Gastrocnemius medialis (tissue), 4 donors: ENCODE data around the gene AP4E1. TPM values are rescaled to one million over a fixed set of nuclear protein-coding genes. Genes with fewer than 3 reads are reported as not detected.

Experiments used
- ATAC-seq, 2 donors: fragments of 150-250 bp; one replicate each; pipeline ENCODE4 v1.9.1; 2016
- DNase-seq, 2 donors: peaks; one replicate each; pipeline ENCODE4 v3.0.0-alpha.2; 2019
- H3K27ac ChIP-seq, 4 donors: fragments of 200-600 bp; sonication (generic); 1 replicate in 1 of 4; 2 replicates in 3 of 4; pipeline ENCODE4 v1.5.1; 2016 to 2018; ENCODE audit warnings: mild to moderate bottlenecking in 2 of 4, moderate library complexity in 1 of 4
- H3K27me3 ChIP-seq, 3 donors: fragments of 200-600 bp; sonication (generic) in 2 of 3; 1 replicate in 1 of 3; 2 replicates in 2 of 3; pipeline versions ENCODE4 v1.5.1 to v1.6.0; 2016 to 2019; ENCODE audit warnings: mild to moderate bottlenecking in 1 of 3, moderate library complexity in 1 of 3
- H3K36me3 ChIP-seq, 2 donors: fragments of 200-600 bp; sonication (generic) in 1 of 2; one replicate each; pipeline ENCODE4 v1.5.1; 2017 to 2018
- H3K4me1 ChIP-seq, 2 donors: fragments of 200-600 bp; sonication (generic) in 1 of 2; one replicate each; pipeline ENCODE4 v1.5.1; 2016 to 2017; ENCODE audit warnings: mild to moderate bottlenecking in 2 of 2
- H3K4me3 ChIP-seq, 4 donors: fragments of 200-600 bp; sonication (generic) in 3 of 4; 1 replicate in 1 of 4; 2 replicates in 3 of 4; pipeline ENCODE4 v1.5.1; 2016 to 2019; ENCODE audit warnings: mild to moderate bottlenecking in 2 of 4
- H3K9me3 ChIP-seq, 3 donors: fragments of 200-600 bp; sonication (generic) in 2 of 3; 1 replicate in 1 of 3; 2 replicates in 2 of 3; pipeline ENCODE4 v1.5.1; 2016 to 2019
- POLR2A ChIP-seq, 2 donors: fragments of 450-650 bp; IDR thresholded peaks; one replicate each; pipeline ENCODE4 v1.6.1; 2017; ENCODE audit warnings: antibody characterized with exemption in 2 of 2, mild to moderate bottlenecking in 2 of 2, moderate library complexity in 2 of 2
- in situ Hi-C, 4 donors: fragments of 200-750 bp; cut with MboI; loops; one replicate each; pipeline versions ENCODE4 v1.15.0 to v1.8.0; 2017; ENCODE audit warnings: low sequenced_read_pairs in 4 of 4
- intact Hi-C: fragments of 100-400 bp; cut with DNase I; formaldehyde crosslinking; loops from one replicate; pipeline ENCODE4 v1.15.1; 2023; ENCODE audit warnings: low total_unique reads
- total RNA-seq, 4 donors: library from RNA; depleted of rRNA; stranded (reverse); fragments of >200 nt; gene quantifications; one replicate each; pipeline versions ENCODE4 v1.1.0 to v1.2.3, GENCODE V29; 2016
- TF ChIP-seq, protein P1 (sequence below), 5 experiments: fragments of 450-650 bp in 3 of 5; fragments of 200-600 bp in 2 of 5; sonication (generic) in 2 of 5; IDR thresholded peaks in 4 of 5; conservative IDR thresholded peaks in 1 of 5; 1 replicate in 4 of 5; 2 replicates in 1 of 5; pipeline ENCODE4 v1.5.1; 2016 to 2019; ENCODE audit warnings: antibody characterized with exemption in 5 of 5, mild to moderate bottlenecking in 3 of 5, moderate library complexity in 3 of 5

AP4E1 gene
- total RNA-seq: 10 to 100 TPM; 11.6 to 14.0 (median 13.4) TPM

GRCh38 chr15:50908209-50909009 lies at the start of gene AP4E1:
Gene AP4E1 (plus strand): TSS chr15:50908683. CDS start chr15:50908779, 96 bp downstream.
- Histone ChIP-seq H3K9me3 (no peaks in the 10 kb centered on the region), H3K4me1 (peaks cover 18 to 24% of the 10 kb centered on the region in 2 donors), H3K27ac (peak within 1 kb of the TSS; percentile 84 to 95 (median 92)), H3K36me3 (peaks cover 0 to 17% of the 10 kb centered on the region in 2 donors), H3K4me3 (peak within 1 kb of the TSS; percentile 80 to 99 (median 94)), H3K27me3 (no peaks in the 10 kb centered on the region)
- ATAC-seq (peak; percentile 89 to 95), DNase-seq (peak; percentile 78 to 86)
- TF ChIP-seq POLR2A (IDR thresholded peaks at IDR 0.05): peak; percentile 63 to 75
- TF ChIP-seq, protein P1, sequence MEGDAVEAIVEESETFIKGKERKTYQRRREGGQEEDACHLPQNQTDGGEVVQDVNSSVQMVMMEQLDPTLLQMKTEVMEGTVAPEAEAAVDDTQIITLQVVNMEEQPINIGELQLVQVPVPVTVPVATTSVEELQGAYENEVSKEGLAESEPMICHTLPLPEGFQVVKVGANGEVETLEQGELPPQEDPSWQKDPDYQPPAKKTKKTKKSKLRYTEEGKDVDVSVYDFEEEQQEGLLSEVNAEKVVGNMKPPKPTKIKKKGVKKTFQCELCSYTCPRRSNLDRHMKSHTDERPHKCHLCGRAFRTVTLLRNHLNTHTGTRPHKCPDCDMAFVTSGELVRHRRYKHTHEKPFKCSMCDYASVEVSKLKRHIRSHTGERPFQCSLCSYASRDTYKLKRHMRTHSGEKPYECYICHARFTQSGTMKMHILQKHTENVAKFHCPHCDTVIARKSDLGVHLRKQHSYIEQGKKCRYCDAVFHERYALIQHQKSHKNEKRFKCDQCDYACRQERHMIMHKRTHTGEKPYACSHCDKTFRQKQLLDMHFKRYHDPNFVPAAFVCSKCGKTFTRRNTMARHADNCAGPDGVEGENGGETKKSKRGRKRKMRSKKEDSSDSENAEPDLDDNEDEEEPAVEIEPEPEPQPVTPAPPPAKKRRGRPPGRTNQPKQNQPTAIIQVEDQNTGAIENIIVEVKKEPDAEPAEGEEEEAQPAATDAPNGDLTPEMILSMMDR (IDR thresholded peaks at IDR 0.05 in 4 of 5, conservative IDR thresholded peaks at IDR 0.05 in 1 of 5): peak; percentile 98 to 100 (median 99)
- intact Hi-C loops: loop anchor here (1.0 to 5.0 kb wide), 4 partner anchors 146 to 1286 kb away; partner anchors contain the start of genes DTWD1, FAM227B and GABPB1
- in situ Hi-C loops: loop anchor here in 3 of 4 donors (10.0 to 25.0 kb wide), 3 partner anchors 234 to 471 kb away; no protein-coding TSS in a partner anchor

GRCh38 chr15:50860824-50861223 lies 47.7 kb upstream of the AP4E1 start:
- no peak for TF ChIP-seq POLR2A (IDR thresholded peaks at IDR 0.05)
- TF ChIP-seq, protein P1 (IDR thresholded peaks at IDR 0.05 in 4 of 5, conservative IDR thresholded peaks at IDR 0.05 in 1 of 5): no peak
- Histone ChIP-seq H3K27me3 (no peaks in the 10 kb centered on the region), H3K27ac (no peak overlapping the region), H3K4me3 (no peak overlapping the region), H3K36me3 (no peaks in the 10 kb centered on the region), H3K4me1 (peaks cover 13 to 30% of the 10 kb centered on the region in 2 donors), H3K9me3 (no peaks in the 10 kb centered on the region)
- intact Hi-C loops: no loop called here
- ATAC-seq (no peak), DNase-seq (no peak)
- in situ Hi-C loops: no loop called here

DNA sequence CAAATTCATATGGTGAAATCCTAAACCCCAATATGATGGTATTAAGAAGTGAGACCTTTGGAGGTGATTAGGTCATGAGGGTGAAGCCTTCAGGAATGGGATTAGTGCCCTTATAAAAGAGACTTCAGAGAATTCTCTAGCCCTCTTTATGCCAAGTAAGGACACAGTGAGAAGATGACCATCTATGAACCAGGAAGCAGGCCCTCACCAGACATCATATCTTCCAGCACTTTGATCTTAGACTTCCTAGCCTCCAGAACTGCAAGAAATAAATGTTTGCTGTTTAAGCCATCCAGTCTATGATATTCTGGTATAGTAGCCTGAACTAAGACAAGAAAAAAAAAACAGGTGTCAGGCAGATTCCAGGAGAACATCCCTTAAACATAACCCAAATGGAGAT lies 45.9 kb upstream of the AP4E1 start:
- ATAC-seq (no peak), DNase-seq (no peak)
- Histone ChIP-seq H3K4me1 (peaks cover 9 to 19% of the 10 kb centered on the region in 2 donors), H3K4me3 (no peak overlapping the region), H3K36me3 (no peaks in the 10 kb centered on the region), H3K9me3 (no peaks in the 10 kb centered on the region), H3K27me3 (no peaks in the 10 kb centered on the region), H3K27ac (no peak overlapping the region)
- in situ Hi-C loops: no loop called here
- TF ChIP-seq, protein P1 (IDR thresholded peaks at IDR 0.05 in 4 of 5, conservative IDR thresholded peaks at IDR 0.05 in 1 of 5): no peak
- no peak for TF ChIP-seq POLR2A (IDR thresholded peaks at IDR 0.05)
- intact Hi-C loops: no loop called here

DNA sequence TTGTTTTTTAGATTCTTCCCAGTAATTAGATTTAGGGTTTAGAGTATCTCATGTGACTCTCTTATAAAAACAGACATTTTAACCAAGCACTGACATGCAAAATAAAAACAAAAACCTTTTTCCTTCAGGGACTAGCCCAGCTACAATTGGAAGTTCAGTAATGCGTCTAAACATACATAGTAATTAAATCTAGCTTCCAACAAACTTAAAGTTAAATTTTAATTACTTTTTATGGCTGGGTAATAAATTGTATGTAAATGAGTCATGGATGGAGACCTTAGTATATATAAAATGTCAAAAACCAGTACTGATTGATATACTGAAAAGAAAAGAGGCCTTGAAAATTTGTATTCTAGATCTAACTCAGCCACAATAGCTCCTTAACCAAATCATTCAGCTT lies 43.6 kb upstream of the AP4E1 start:
- no peak for ATAC-seq

More for the DNA sequence above, 43.6 kb upstream of the AP4E1 start:
- Histone ChIP-seq H3K4me1 (no peaks in the 10 kb centered on the region), H3K36me3 (no peaks in the 10 kb centered on the region), H3K27me3 (no peaks in the 10 kb centered on the region), H3K9me3 (no peaks in the 10 kb centered on the region), H3K27ac (no peak overlapping the region), H3K4me3 (no peak overlapping the region)
- intact Hi-C loops: no loop called here
- no peak for DNase-seq
- TF ChIP-seq, protein P1 (IDR thresholded peaks at IDR 0.05 in 4 of 5, conservative IDR thresholded peaks at IDR 0.05 in 1 of 5): no peak
- no peak for TF ChIP-seq POLR2A (IDR thresholded peaks at IDR 0.05)
- in situ Hi-C loops: no loop called here
